ENCODE measurements around the gene KAT5. TPM values are rescaled to one million over a fixed set of nuclear protein-coding genes. Genes with fewer than 3 reads are reported as not detected.

The KAT5 gene
- total and polyA plus RNA-seq, 10 of the 15 experiments (the other 5 are each of a cell fraction or from before 2014, with no cell fraction given), result 3.4 to 66.1 (median 46.3) TPM

- TF ChIP-seq ZBTB40 (IDR thresholded peaks at IDR 0.05; ENCODE audit: borderline replicate concordance), result no peak
- no peak for TF ChIP-seq SUZ12 (IDR thresholded peaks at IDR 0.05; ENCODE audit: unreplicated experiment)
- TF ChIP-seq TARDBP (IDR thresholded peaks at IDR 0.05; ENCODE audit: borderline replicate concordance), result no peak
- no peak for TF ChIP-seq IRF4 (IDR thresholded peaks at IDR 0.05; ENCODE audit: low read depth, low read length)
- no peak for TF ChIP-seq ELK1 (IDR thresholded peaks at IDR 0.05; ENCODE audit: low read depth, low read length)
- TF ChIP-seq KAT2A (conservative IDR thresholded peaks at IDR 0.05; ENCODE audit: control insufficient read depth, low read depth, low read length), result no peak
- no peak for TF ChIP-seq SMARCA5 (IDR thresholded peaks at IDR 0.05)
- TF ChIP-seq CEBPB (IDR thresholded peaks at IDR 0.05; ENCODE audit: borderline replicate concordance in 1 of 2, low read depth in 2 of 2, low read length in 2 of 2), result no peak
- peak; percentile 41; the same call in 1 of the 2 replicates for TF ChIP-seq DPF2 (IDR thresholded peaks at IDR 0.05)
- no peak for TF ChIP-seq SREBF1 (IDR thresholded peaks at IDR 0.05; ENCODE audit: low read length)
- TF ChIP-seq CHD2 (IDR thresholded peaks at IDR 0.05; ENCODE audit: borderline replicate concordance, low read depth, low read length), result no peak
- TF ChIP-seq SIX5 (IDR thresholded peaks at IDR 0.05; ENCODE audit: low read depth, low read length, severe bottlenecking), result no peak
- TF ChIP-seq RBBP5 (conservative IDR thresholded peaks at IDR 0.05), result no peak
- TF ChIP-seq SP1 (IDR thresholded peaks at IDR 0.05; ENCODE audit: low read depth, low read length), result no peak
- TF ChIP-seq POLR2A (IDR thresholded peaks at IDR 0.05; ENCODE audit: low read depth, low read length), result peak; percentile 17; the same call in 1 of the 2 replicates
- no peak for TF ChIP-seq YBX1 (IDR thresholded peaks at IDR 0.05)
- TF ChIP-seq CREB1 (IDR thresholded peaks at IDR 0.05; ENCODE audit: low read depth), result no peak
- TF ChIP-seq NR2C2 (IDR thresholded peaks at IDR 0.05; ENCODE audit: borderline replicate concordance, control insufficient read depth, insufficient read length, low read depth), result no peak
- TF ChIP-seq ZZZ3 (IDR thresholded peaks at IDR 0.05; ENCODE audit: control insufficient read depth, insufficient read length, low read depth), result no peak
- no peak for TF ChIP-seq ZBTB33 (IDR thresholded peaks at IDR 0.05)
- TF ChIP-seq FOXM1 (IDR thresholded peaks at IDR 0.05; ENCODE audit: low read depth, low read length), result no peak
- no peak for TF ChIP-seq RAD21 (IDR thresholded peaks at IDR 0.05; ENCODE audit: insufficient read depth, low read depth, low read length)
- TF ChIP-seq GATAD2B (conservative IDR thresholded peaks at IDR 0.05; ENCODE audit: low read depth), result 0 out of 2 replicates have a peak, but pooled peaks have one; percentile 5
- no peak for TF ChIP-seq ZBED1 (IDR thresholded peaks at IDR 0.05; ENCODE audit: borderline replicate concordance)
Measured at GRCh38 chr11:65663639-65664200, 48.3 kb upstream of the KAT5 start (continued).

Data from GM12878 (cell line).